Inferior parietal cortex (tissue), 1 donor: ENCODE results near the gene SELENOM.

Experiments used
- DNase-seq: peaks from one replicate; pipeline ENCODE4 v3.0.0-alpha.2; 2016; ENCODE audit errors: extremely low spot score

Gene SELENOM

GRCh38 chr22:31091106-31091975 is 16.0 kb downstream of the SELENOM start:
- no peak for DNase-seq

GRCh38 chr22:31090217-31091085 is 16.9 kb downstream of the SELENOM start:
- DNase-seq = no peak

GRCh38 chr22:31089160-31090100 is 17.9 kb downstream of the SELENOM start:
- peak; percentile 47 for DNase-seq

- DNase-seq = no peak
Measured at GRCh38 chr22:31088233-31088986, 19.0 kb downstream of the SELENOM start.

GRCh38 chr22:31087744-31088215 is 19.6 kb downstream of the SELENOM start:
- DNase-seq = no peak

GRCh38 chr22:31086703-31087330 is 20.6 kb downstream of the SELENOM start:
- no peak for DNase-seq

- no peak for DNase-seq
Measured at GRCh38 chr22:31085928-31086327, 21.4 kb downstream of the SELENOM start.

- DNase-seq = peak; percentile 66
Measured at GRCh38 chr22:31085493-31085824, 21.9 kb downstream of the SELENOM start.

GRCh38 chr22:31084811-31085492 is 22.4 kb downstream of the SELENOM start:
- peak; percentile 74 for DNase-seq

GRCh38 chr22:31083923-31084810 is 23.2 kb downstream of the SELENOM start:
- no peak for DNase-seq

GRCh38 chr22:31083377-31083768 is 24.0 kb downstream of the SELENOM start:
- no peak for DNase-seq

- DNase-seq = no peak
Measured at GRCh38 chr22:31082606-31083376, 24.6 kb downstream of the SELENOM start.

- no peak for DNase-seq
Measured at GRCh38 chr22:31081963-31082605, 25.3 kb downstream of the SELENOM start.

- DNase-seq = peak; percentile 73
Measured at GRCh38 chr22:31080848-31081649, 26.3 kb downstream of the SELENOM start, which contains the start of gene SMTN. SMTN (plus strand) TSS chr22:31081318; CDS start chr22:31083259, 1,941 bp downstream.

- no peak for DNase-seq
Measured at GRCh38 chr22:31080164-31080847, 27.1 kb downstream of the SELENOM start.
